T-helper 22 cell (primary cell): ENCODE results near the gene SPAAR.
"Not testable (repeated sequence)": the region's sequence is repeated elsewhere in the genome, so short reads cannot be mapped to it uniquely, and the experiment has no call there.

ENCODE experiments used
- DNase-seq: peaks from one replicate; pipeline ENCODE4 v3.0.0-alpha.2; 2020; ENCODE audit warnings: low read depth

The SPAAR gene

DNA sequence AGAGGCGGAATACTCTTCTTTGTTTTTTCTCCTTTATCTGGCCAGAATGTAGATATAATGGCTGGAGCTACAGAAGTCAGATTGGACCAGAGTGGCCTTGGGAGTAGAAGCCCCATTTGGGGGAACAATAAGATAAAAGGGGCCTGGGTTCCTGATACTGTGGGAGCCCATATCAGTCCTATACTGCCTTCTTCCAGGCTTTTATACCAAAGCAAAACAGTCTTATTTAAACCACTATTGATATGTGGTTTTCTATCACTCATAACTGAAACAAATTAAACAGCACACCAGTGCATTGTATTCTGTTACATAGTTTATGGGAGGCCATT, 14.3 kb downstream of the SPAAR start:
- DNase-seq = no peak

DNA sequence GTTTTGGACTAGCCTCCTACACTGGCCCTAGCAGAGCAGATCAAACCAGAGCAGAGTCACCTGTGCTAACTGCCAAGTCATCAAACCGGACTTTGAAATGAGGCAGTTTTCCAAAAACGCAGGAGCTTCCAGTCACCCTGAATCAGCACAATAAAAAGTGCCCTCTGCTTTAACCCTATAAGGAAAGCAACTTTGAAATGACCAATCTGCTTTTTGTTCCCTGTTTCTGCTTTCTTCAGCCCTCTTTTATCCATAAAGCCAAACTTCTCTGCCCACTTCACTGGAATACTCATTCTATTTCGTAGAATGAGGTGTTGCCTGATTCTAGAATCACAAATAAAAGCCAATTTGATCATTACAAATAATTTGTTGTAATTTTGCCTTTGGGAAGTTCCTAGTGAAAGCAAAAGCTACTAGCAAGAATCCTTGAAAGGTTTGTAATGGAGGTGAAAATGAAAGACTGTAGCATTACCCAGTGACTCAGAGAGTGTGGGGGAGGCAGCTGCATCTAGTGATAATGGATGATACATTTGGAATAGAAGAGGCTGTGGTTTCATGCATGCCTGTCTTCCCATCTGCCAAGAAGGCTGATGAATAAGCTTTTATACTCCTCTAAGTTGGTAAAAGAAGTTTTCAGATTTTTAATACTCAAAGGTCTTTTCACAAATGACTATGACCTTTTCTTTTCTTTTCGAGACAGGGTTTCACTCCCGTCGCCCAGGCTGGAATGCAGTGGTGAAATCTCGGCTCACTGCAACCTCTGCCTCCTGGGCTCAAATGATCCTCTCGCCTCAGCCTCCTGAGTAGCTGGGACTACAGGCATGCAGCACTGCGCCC, 14.9 kb downstream of the SPAAR start:
- DNase-seq = no peak

DNA sequence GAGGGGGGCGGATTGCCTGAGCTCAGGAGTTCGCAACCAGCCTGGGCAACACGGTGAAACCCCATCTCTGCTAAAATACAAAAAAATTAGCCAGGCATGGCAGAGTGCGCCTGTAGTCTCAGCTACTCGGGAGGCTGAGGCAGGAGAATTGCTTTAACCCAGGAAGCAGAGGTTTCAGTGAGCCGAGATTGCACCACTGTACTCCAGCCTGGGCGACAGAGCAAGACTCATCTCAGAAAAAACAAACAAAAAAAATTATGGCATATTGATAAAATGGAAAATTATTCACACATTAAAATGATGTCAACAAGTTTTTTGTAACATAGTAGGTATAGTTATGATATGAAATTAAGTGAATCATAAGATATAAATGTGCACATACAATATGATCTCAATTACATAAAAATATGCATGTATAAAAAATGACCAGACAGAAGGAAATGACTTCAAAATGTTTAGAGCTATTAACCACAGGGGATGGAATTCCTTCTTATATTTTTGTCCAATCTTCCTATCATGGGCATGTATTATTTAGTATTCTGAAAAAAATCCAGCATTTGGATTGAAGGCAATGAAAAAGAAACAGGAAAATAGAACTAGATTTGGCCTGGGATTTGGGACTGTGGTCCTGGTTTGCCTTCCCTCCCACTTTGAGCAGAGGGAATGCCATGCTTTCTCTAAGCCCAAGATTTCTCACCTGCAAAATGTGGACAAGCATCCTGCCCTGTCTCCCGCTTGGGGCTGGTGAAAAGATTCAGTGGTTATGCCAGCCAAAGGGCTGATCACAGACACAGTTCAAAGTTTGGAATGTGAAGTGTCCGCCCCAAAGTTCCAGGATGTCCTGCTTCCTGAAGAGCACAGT, 19.5 kb downstream of the SPAAR start:
- DNase-seq = no peak

DNA sequence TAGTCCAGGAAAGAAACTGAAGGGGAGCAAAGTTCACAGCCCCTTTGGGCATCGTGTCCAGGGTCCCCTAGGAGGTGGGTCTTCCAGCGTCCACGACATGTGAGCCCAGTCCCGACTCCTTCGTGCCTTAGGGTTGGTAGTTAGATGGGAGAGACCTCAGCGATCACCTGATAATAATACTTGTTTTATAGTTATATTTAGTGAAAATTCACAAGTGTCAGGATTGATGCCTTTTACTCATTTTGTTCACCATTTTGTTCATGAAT, 20.1 kb downstream of the SPAAR start:
- DNase-seq = no peak

DNA sequence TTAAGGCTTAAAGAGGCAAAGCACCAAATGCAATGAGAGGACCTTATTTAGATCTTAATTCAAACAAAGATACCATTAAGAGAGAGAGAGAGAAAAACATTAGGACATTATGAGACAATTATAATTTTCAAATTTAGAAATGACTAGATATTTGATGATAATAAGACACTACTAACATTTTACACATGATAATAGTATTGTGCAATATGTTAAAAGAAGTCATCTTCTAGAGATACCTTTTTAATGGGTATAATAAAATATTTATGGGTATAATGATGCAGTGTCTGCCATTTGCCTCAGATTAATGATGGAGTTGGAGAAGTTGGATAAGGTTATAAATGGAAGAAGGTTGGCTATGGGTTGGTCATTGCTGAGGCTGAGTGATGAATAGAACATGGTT, 21.2 kb downstream of the SPAAR start:
- DNase-seq = no peak

DNA sequence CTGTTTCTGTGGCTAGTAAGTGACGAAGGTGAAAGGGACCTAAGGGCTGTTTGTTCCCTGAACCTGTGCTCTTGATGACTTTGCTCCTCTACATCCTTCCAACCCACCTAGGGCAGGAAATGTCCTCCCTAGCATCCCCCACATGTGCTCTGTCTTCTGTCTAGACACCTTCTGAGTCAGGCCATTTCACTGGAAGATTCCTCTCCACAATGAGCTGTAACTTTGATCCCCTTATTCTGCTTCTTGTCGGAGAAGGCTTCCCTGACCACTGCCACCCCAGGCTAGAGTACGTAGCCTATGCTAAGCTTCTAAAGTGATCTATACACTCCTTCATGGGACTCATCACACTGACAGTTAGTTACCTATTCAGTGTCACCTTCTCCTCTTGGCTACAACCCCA, 21.7 kb downstream of the SPAAR start:
- no peak for DNase-seq

DNA sequence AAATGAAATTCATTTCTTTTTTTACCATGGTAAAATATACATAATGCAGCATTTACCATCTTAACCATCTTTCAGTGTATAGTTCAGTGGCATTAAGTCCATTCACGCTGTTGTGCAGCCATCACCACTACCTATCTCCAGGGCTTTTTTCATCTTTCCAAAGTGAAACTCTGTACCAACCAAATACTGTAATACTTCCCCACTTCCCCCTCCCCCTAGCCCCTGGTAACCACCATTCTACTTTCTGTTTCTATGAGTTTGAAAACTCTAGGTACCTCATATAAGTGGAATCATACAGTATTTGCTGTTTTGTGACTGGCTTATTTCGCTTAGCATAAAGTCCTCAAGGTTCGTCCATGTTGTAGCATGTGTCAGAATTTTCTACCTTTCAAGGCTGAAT, 23.4 kb downstream of the SPAAR start:
- DNase-seq = no peak

DNA sequence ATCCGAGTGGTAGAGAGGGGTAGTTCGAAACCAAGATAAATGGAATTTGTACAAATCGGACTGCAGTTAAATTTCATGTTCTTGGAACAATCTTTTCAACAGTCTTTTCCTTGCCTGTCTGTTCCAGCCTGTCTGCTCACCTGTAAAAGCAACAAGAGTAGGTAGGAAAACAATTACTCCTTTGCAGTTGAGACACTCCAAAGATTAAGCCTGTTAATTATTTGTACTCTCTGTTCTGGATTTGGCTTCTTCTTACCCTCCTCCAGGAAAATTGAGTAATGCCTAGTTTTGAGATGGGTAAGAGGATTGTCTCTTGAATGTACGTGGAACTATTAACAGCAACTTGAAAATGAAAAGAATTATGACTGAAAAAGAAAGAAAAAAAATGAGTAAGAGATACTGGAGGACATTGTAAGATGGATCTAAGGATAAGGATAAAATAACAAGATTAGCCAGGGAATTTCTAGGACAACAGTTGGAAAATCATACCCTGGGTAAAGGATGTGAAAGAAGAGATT, 24.3 kb downstream of the SPAAR start:
- no peak for DNase-seq

DNA sequence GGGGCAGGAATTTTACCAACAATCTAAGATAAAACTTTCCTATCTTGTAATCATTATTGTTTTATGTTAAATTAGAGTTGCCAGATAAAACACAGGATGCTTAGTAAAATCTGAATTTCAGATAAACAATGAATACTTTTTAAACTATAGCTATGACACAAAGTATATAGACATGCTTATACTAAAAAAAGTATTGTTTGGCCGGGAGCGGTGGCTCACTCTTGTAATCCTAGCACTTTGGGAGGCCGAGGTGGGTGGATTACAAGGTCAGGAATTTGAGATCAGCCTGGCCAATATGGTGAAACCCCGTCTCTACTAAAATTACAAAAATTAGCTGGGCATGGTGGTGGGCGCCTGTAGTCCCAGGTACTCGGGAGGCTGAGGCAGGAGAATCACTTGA, 24.8 kb downstream of the SPAAR start:
- DNase-seq = not testable (repeated sequence)

DNA sequence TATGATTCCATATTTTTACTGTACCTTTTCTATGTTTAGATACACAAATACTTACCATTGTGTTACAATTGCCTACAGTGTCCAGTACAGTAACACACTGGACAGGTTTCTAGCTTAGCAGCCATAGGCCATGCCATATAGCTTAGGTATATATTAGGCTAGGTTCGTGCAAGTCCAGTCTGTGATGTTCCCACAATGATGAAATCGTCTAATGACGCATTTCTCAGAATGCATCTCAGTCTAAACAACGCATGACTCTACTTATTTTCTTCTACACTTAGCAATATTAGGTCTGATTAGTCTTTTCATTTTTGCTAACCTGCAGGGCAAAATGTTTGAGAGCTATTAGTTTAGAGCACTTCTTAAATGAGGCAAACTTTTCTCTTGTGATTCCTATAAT, 26.0 kb downstream of the SPAAR start:
- DNase-seq = no peak

DNA sequence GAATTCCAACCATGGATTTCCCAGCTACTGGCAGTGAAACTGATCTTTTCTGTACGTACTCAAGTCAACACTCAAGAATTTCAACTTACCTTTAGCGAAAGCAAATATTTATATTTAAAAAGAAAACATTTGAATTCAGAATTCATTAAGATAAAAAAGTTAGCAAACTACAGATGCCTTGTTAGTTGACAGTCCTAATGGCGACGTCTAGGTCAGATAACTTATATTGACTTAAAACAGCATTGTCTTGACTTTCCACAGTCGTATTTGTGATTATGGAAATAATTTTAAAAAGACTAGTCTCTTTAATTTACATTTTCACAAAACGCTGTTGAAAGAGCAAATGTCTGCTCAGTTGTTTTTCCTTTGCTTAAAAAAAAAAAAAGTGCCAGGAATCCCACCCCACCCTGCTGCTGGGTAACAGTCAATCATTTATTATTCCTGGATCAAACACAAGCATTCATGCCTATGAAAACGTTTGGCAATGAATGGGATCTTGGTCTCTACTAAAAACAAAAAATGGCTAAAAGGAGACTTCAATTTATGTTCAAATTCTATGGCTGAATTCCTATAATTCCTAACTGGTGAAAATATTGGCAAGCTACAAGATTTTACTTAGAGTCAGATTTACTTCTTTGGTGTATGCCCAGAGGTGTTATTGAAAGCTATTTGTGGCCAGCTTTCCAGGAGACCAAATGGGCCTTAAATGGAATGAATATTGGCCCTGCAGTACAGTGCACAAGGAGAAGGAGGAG, 26.6 kb downstream of the SPAAR start:
- DNase-seq = no peak

DNA sequence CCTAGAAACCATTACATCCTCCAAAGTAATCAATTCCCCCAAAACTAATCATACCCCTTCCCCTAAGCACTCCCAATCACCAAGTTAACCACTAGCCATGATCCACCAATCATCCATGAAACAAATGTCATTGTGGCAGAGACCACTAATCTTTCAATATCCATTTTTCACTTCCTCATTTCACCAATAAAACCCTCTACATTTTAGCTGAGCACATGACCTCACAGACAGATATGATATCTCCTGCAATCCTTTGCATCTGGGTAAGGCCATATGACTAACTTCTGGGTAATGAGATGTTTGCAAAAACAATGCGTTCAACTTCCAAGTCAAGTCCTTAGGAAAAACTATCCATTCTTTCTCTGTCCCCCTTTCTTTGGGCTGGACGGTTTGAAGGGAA, 27.9 kb downstream of the SPAAR start:
- no peak for DNase-seq

DNA sequence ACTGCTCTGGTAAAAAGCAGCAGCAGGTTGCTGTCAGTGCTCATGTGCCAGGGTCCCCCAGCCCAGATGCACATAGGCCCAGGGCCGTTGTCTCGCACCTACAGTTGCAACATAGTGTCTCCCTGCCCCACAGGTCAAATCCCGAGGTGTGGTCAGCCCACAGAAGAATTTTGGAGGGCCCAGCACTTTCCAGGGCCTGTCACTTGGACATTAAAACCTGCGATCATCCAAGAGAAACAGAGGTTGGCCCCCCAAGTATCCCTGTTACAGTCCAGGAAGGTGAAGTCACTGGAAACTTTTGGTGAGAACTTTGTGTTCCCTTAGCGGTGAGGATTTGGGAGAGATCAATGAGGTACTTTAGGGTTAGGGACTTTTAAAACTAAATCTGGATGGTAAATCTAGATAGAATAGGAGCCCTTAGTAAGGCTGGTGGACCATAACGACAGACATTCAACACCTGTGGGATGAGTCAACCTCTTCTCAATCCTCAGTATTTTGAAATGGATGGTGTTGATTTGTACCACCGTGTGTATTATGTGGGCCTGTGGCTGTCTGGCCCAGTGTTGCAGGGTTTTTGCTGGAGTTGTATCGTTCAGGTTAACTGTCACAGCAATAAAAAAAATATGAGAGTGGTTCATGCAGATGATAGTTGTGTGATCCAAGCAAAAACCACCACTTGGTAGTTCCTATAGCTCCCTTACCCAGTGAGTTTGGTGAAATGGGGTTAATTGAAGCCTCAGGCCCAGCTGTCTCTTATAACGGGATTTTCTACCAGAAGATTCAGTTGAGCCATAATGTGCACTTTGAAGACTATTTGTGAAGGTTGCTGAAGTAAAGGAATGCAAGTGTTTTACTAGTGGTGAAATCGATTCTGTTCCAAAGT, 29.4 kb downstream of the SPAAR start:
- DNase-seq = no peak

DNA sequence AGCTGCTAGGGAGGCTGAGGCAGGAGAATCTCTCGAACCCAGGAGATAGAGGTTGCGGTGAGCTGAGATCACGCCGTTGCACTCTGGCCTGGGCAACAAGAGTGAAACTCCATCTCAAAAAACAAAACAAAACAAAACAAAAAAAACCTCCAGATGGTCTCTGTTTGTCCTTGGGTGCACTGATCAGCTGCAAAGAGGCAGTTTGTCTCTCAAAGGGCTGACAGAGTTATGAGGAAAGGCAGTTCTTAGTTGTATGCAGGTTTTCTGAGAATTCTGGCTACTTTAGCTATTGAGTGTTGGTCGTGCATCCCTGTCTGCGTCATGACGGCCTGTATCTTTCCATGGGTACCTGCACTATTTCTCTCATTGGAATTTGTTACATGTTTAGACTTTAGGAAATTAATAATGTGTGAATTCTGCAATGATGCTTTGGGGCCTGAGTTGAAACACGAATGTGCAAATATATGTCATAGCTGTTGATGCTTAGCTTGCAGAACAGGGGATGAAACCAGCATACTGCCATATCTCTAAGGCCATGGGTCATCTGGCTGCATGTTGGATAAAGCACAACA, 30.5 kb downstream of the SPAAR start:
- no peak for DNase-seq

DNA sequence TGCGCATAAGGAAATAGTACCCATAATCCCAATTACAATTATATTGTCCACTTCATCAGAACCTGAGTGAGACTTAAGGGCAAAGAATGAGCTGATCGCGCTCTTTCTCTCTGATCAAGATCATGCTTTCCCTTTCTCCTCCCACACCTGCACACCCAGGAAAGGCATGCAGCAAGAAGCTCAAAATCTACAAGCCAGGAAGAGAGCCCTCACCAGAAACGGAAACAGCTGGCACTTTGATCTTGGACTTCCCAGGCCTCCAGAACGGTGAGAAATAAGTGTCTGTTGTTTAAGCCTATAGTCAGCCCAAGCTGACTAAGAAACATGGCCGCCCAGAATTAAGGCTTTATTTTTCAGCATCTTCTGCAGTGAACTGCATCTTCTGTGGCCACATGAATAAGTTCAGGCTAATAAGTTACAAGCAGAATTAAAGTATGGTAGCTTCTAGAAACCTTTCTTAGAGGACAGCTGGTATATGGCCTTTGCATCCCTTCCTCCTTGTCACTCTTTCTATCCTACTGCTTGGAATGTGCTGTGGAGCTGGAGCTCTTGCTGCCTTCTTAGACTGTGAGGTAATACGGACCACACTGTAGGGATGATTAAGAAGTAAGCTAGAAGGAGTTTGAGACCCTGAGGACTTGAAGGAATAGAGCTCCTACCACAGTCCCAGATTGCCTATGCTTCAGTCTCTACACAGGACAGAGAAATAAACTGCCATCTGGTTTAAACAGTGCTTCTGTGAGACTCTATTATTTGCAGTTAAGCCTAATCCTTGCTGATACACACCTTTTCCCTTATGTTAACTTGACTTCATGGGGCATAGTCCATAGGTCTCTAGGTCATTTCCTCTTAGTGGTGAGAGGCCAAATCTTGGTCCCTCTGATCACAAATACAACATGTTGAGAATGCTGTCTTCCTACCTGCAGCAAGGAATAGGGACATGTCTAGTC, 31.4 kb downstream of the SPAAR start:
- DNase-seq = peak; percentile 18

DNA sequence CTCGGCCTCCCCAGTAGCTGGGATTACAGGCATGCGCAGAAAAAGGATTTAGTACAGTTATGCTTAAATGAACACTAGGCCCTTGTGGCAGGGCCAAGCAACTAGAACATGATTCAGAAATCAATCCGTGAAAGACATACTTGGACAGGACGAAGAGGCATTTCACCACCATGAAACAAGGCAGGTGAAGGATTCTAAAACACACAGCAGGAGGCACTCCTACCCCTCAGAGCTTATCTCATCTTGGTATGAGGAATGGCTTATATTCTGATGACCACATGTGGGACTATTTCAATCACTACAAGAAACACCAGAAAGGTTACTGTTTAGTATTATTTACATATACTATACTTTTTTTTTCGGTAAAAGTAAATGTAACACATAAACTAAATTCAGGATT, 33.0 kb downstream of the SPAAR start:
- no peak for DNase-seq

DNA sequence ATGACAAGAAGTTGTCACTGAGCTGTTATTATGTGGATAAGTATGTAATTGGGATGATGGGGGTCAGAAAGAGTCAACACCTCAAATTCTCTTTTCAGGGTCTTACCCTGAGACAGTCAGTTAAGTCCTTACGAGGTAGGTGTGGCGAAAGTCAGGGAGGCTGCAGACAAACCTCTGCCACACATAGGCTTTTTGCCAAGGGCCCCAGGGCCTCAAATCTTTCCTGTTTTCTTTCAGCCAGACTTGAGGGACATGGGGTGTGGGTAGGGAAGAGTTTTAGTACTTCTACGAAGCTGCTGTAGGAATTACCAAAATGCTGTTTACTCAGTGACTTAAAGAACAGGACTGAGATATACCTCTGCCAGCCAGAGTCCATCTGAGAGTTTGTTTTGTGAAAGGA, 34.9 kb downstream of the SPAAR start:
- DNase-seq = no peak

DNA sequence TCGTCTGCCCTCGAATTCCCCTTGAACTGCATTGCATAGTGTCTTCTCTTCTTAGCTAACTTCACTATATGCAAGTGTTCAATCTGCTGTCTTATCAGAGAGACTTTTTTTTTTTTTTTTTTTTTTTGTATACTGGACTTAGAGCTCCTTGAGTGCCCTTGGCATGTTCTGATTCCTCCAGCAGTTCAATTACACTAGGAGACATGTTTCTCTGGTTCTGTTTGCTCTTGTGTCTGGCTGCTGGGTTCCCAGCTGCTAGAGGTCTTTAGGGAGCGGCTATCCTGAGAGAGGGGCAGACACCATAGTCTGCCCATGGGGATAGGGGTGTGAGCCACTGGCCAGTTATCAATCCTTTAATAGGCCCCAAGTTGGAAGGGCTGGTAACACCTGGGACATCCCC, 35.6 kb downstream of the SPAAR start:
- no peak for DNase-seq

DNA sequence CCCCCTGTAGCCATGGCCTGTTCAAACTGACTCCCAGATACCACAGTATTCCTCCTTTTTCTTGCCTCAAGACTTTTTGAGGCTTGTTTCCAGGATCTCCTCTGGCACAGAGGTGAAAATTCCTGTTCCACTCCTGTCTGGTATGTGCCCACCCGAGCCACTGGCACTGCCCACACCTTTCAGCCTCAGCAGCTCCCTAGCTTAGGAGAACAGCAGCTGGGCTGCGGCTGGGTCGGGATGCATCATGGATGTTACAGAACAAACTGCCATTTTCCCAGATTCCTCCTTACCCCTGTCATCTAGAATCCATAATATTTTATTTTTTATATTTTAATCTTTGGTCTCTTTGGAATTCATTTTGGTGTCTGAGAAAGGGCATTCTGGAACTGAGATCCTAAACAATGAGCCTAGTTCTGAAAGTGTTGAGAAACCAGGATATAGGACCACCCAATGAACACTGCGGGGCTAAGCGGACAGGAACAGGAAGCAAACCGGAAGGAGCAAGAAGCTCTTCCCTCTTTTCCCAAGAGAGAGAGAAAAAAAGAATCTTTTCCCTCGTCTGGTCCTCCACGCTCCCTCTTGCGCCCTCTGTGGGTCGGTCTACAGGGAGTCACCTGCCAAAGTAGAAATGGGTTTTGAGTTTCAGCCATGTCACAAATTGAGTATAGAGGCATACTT, 36.2 kb downstream of the SPAAR start:
- DNase-seq = peak; percentile 16

DNA sequence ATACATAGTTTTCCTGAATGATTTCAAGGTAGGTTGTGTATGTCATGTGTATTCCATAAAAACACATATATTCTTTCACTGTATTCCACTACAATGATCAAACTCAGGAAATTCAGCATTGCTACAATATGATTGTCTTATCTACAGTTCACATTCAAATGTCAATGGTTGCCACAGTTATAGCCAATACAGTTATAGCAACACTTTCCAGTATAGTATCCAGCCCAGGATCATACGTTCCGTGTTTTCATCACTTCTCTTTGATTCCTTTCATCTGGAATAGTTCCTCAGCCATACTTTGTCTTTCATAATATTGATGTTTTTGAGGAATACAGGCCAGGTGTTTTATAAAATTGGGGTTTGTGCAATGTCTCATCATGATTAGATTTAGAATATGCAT, 39.2 kb downstream of the SPAAR start:
- no peak for DNase-seq
